ENCODE results near the gene CD53.
"Not testable (repeated sequence)": the region's sequence is repeated elsewhere in the genome, so short reads cannot be mapped to it uniquely, and the experiment has no call there.

CD53 gene

GRCh38 chr1:110860620-110861019, 12.3 kb upstream of the CD53 start:
- not testable (repeated sequence) for DNase-seq; H3K79me2 ChIP-seq (ENCODE audit: control insufficient read depth, insufficient read depth, low read length, poor library complexity); H3K27ac ChIP-seq (ENCODE audit: low read depth, low read length); H2BK5ac ChIP-seq (ENCODE audit: low read depth, low read length, poor library complexity); H3K36me3 ChIP-seq (ENCODE audit: control insufficient read depth in 1 of 2, insufficient read depth in 2 of 2, low read length in 2 of 2); H3K18ac ChIP-seq (ENCODE audit: low read length); H3K4me2 ChIP-seq (ENCODE audit: low read length); H3K9me3 ChIP-seq (ENCODE audit: insufficient read depth, low read depth, low read length); H3K4me3 ChIP-seq (ENCODE audit: low read depth, low read length); H3K4me1 ChIP-seq (ENCODE audit: control insufficient read depth in 1 of 2, insufficient read depth in 2 of 2, low read length in 2 of 2); H4K8ac ChIP-seq (ENCODE audit: low read depth, low read length); H4K91ac ChIP-seq (ENCODE audit: low read depth, low read length); H4K12ac ChIP-seq (ENCODE audit: low read depth, low read length); H3K27me3 ChIP-seq (ENCODE audit: insufficient read depth, low read length); H3K79me1 ChIP-seq (ENCODE audit: low read length); H3K14ac ChIP-seq (ENCODE audit: low read length); H3K9ac ChIP-seq (ENCODE audit: low read length); H3K23ac ChIP-seq (ENCODE audit: low read length); H2AK5ac ChIP-seq (ENCODE audit: low read length); H2AFZ ChIP-seq (ENCODE audit: insufficient read depth, low read length, poor library complexity); H2BK120ac ChIP-seq (ENCODE audit: insufficient read depth, low read length, poor library complexity); H2BK12ac ChIP-seq (ENCODE audit: low read length); H3K4ac ChIP-seq (ENCODE audit: low read depth, low read length)
- no CpG with 5 or more reads among the region's 2 CpGs for WGBS (ENCODE audit: extremely low coverage, insufficient coverage, insufficient read length)

GRCh38 chr1:110861942-110862341, 11.0 kb upstream of the CD53 start:
- WGBS (ENCODE audit: extremely low coverage, insufficient coverage, insufficient read length) = no CpG with 5 or more reads among the region's 1 CpG
- not testable (repeated sequence) for H3K4me1 ChIP-seq (ENCODE audit: control insufficient read depth in 1 of 2, insufficient read depth in 2 of 2, low read length in 2 of 2); H3K9me3 ChIP-seq (ENCODE audit: insufficient read depth, low read depth, low read length); H3K23ac ChIP-seq (ENCODE audit: low read length); DNase-seq; H4K8ac ChIP-seq (ENCODE audit: low read depth, low read length); H2BK5ac ChIP-seq (ENCODE audit: low read depth, low read length, poor library complexity); H3K4me3 ChIP-seq (ENCODE audit: low read depth, low read length); H4K12ac ChIP-seq (ENCODE audit: low read depth, low read length); H2BK120ac ChIP-seq (ENCODE audit: insufficient read depth, low read length, poor library complexity); H2BK12ac ChIP-seq (ENCODE audit: low read length); H2AK5ac ChIP-seq (ENCODE audit: low read length); H3K4me2 ChIP-seq (ENCODE audit: low read length); H3K18ac ChIP-seq (ENCODE audit: low read length); H3K14ac ChIP-seq (ENCODE audit: low read length); H3K27ac ChIP-seq (ENCODE audit: low read depth, low read length); H2AFZ ChIP-seq (ENCODE audit: insufficient read depth, low read length, poor library complexity); H4K91ac ChIP-seq (ENCODE audit: low read depth, low read length); H3K4ac ChIP-seq (ENCODE audit: low read depth, low read length); H3K9ac ChIP-seq (ENCODE audit: low read length); H3K36me3 ChIP-seq (ENCODE audit: control insufficient read depth in 1 of 2, insufficient read depth in 2 of 2, low read length in 2 of 2); H3K79me2 ChIP-seq (ENCODE audit: control insufficient read depth, insufficient read depth, low read length, poor library complexity); H3K27me3 ChIP-seq (ENCODE audit: insufficient read depth, low read length); H3K79me1 ChIP-seq (ENCODE audit: low read length)

- no CpG with 5 or more reads among the region's 1 CpG for WGBS (ENCODE audit: extremely low coverage, insufficient coverage, insufficient read length)
- no peak overlapping the region for H4K8ac ChIP-seq (ENCODE audit: low read depth, low read length)
- no peaks in the 10 kb centered on the region for H3K4me1 ChIP-seq (ENCODE audit: control insufficient read depth in 1 of 2, insufficient read depth in 2 of 2, low read length in 2 of 2)
- H2BK120ac ChIP-seq (ENCODE audit: insufficient read depth, low read length, poor library complexity) = no peak overlapping the region
- H3K79me2 ChIP-seq (ENCODE audit: control insufficient read depth, insufficient read depth, low read length, poor library complexity) = no peaks in the 10 kb centered on the region
- no peak overlapping the region for H2BK12ac ChIP-seq (ENCODE audit: low read length)
- H3K23ac ChIP-seq (ENCODE audit: low read length) = no peak overlapping the region
- H2BK5ac ChIP-seq (ENCODE audit: low read depth, low read length, poor library complexity) = no peak overlapping the region
- no peak overlapping the region for H4K91ac ChIP-seq (ENCODE audit: low read depth, low read length)
- H3K14ac ChIP-seq (ENCODE audit: low read length) = no peak overlapping the region
- H3K27me3 ChIP-seq (ENCODE audit: insufficient read depth, low read length) = no peaks in the 10 kb centered on the region
- H3K9me3 ChIP-seq (ENCODE audit: insufficient read depth, low read depth, low read length) = no peaks in the 10 kb centered on the region
- H3K79me1 ChIP-seq (ENCODE audit: low read length) = no peaks in the 10 kb centered on the region
- no peak overlapping the region for H3K18ac ChIP-seq (ENCODE audit: low read length)
- no peak overlapping the region for H2AFZ ChIP-seq (ENCODE audit: insufficient read depth, low read length, poor library complexity)
- H3K4me2 ChIP-seq (ENCODE audit: low read length) = no peak overlapping the region
- no peak overlapping the region for H3K4me3 ChIP-seq (ENCODE audit: low read depth, low read length)
- no peak overlapping the region for H2AK5ac ChIP-seq (ENCODE audit: low read length)
- no peak overlapping the region for H3K4ac ChIP-seq (ENCODE audit: low read depth, low read length)
- no peak overlapping the region for H3K27ac ChIP-seq (ENCODE audit: low read depth, low read length)
- H3K9ac ChIP-seq (ENCODE audit: low read length) = peak overlapping the region; percentile 23
- no peaks in the 10 kb centered on the region for H3K36me3 ChIP-seq (ENCODE audit: control insufficient read depth in 1 of 2, insufficient read depth in 2 of 2, low read length in 2 of 2)
- DNase-seq = no peak
- no peak overlapping the region for H4K12ac ChIP-seq (ENCODE audit: low read depth, low read length)
These were observed 8.7 kb upstream of the CD53 start for GRCh38 chr1:110864287-110864686.

GRCh38 chr1:110870721-110871388, 2.1 kb upstream of the CD53 start:
- Histone ChIP-seq H2AK5ac (ENCODE audit: low read length) (no peak overlapping the region), H3K9me3 (ENCODE audit: insufficient read depth, low read depth, low read length) (peaks cover 4% of the 10 kb centered on the region), H2BK120ac (ENCODE audit: insufficient read depth, low read length, poor library complexity) (no peak overlapping the region), H3K79me2 (ENCODE audit: control insufficient read depth, insufficient read depth, low read length, poor library complexity) (no peaks in the 10 kb centered on the region), H3K9ac (ENCODE audit: low read length) (no peak overlapping the region), H3K27ac (ENCODE audit: low read depth, low read length) (no peak overlapping the region), H2BK12ac (ENCODE audit: low read length) (no peak overlapping the region), H3K14ac (ENCODE audit: low read length) (no peak overlapping the region), H3K4ac (ENCODE audit: low read depth, low read length) (no peak overlapping the region), H4K91ac (ENCODE audit: low read depth, low read length) (no peak overlapping the region), H2AFZ (ENCODE audit: insufficient read depth, low read length, poor library complexity) (no peak overlapping the region), H4K8ac (ENCODE audit: low read depth, low read length) (no peak overlapping the region), H3K36me3 (ENCODE audit: control insufficient read depth in 1 of 2, insufficient read depth in 2 of 2, low read length in 2 of 2) (no peaks in the 10 kb centered on the region), H3K27me3 (ENCODE audit: insufficient read depth, low read length) (no peaks in the 10 kb centered on the region), H4K12ac (ENCODE audit: low read depth, low read length) (no peak overlapping the region), H3K4me3 (ENCODE audit: low read depth, low read length) (no peak overlapping the region), H3K18ac (ENCODE audit: low read length) (no peak overlapping the region), H3K4me1 (ENCODE audit: control insufficient read depth in 1 of 2, insufficient read depth in 2 of 2, low read length in 2 of 2) (no peaks in the 10 kb centered on the region), H3K79me1 (ENCODE audit: low read length) (no peaks in the 10 kb centered on the region), H3K23ac (ENCODE audit: low read length) (peak overlapping the region; percentile 58), H3K4me2 (ENCODE audit: low read length) (no peak overlapping the region), H2BK5ac (ENCODE audit: low read depth, low read length, poor library complexity) (no peak overlapping the region)
- DNase-seq = peak; percentile 86 to 88
- no CpG with 5 or more reads among the region's 3 CpGs for WGBS (ENCODE audit: extremely low coverage, insufficient coverage, insufficient read length)

All from trophoblast cell (in vitro differentiated cells and primary cell).